ENCODE measurements around the gene IDH3G.

Gene IDH3G

DNA sequence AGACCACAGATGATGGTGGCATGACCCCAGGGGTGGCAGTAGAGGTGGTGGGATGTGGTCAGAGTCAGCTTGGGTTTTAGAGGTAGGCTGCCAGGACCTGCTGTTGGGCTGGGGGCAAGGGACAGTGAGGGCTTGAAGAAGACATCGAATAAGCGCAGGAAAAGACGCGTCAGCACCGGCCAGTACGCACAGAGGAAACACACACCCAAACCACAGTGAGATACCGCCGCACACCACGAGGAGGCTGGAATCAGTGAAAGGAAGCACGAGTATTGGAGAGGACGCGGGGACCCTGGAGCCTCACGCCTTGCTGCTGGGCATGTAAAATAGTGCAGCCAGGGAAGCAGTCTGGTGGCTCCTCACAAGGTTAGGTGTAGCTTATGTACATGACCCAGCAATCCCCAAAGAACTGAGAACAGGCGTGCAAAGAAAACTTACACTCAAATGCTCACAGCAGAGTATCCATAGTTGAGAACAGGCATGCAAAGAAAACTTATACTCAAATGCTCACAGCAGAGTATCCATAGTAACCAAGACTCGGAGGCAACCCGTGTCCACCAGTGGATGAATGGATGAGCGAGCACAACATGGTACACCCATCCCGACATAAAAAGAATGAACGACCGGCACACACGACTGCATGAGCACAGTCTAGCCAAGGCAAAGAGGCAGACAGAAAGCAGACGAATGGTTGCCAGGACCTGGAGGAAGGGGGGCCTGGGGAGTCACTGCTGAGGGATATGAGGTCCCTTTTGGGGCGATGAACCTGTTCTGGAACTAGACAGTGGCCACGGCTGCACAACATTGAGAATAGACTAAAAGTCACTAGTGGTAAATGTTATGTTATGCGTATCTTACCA is 22.9 kb upstream of the IDH3G start:
- no peak for DNase-seq (ENCODE audit: low read depth, low spot score)

- DNase-seq (ENCODE audit: low read depth, low spot score) = no peak
These were observed 20.6 kb upstream of the IDH3G start for GRCh38 chrX:153814591-153815315.

DNA sequence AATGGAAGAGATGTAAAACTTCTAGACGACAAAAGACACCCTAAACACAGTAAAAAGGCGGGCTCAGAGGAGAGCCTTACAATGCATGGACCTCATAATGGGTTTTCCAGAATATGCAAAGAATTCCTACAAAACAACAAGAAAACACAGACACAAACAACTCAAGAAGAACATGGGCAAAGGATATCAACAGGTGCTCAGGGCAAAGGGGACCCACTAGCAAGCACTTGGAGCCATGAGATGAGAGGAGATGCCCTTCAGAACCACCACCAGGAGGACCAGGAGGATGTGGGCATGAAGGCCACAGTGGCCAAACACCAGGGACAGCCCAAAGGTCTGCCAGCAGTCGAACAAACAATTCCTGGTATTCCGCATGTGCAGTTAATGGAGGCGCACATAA is 19.0 kb upstream of the IDH3G start:
- no peak for DNase-seq (ENCODE audit: low read depth, low spot score)

DNA sequence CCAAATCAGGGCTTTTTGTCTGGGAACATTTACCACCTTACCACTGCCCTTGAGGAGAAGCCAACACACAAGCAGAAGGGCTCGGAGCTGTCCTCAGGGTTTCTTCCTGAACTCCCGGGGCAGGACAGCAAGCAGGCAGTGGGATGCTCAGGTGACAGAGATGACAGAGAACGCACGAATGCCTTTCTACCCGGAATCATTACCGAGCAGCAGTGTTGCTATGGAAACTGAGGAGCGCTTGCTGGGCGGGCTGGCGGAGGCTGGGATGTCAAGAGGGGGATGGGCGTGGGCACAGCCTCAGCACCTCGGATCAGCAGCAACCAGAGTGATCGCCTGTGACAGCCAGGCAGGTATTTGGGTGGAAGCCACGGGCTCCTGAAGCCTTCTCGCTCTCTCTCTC is 18.0 kb upstream of the IDH3G start:
- DNase-seq (ENCODE audit: low read depth, low spot score) = no peak

DNA sequence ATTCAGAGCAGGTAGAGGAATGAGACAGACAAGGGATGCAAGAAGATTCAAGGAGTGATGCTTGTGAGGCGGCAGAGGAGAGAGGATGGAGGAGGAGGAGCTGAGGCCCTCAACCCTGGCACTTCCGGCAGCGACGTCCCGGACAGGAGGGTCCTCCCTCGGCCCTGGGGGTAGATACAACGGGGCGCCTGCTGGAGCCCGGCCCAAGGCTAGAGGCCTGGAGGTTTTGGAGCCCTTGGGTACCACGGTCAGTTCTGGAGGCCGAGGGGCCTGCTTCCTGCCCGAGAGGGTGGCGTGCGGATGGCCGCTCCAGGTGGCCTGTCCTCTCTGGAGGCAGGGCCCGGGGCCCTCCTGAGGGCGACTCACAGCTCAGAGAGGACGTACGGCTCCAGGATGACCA is 13.8 kb upstream of the IDH3G start:
- DNase-seq (ENCODE audit: low read depth, low spot score) = no peak

DNA sequence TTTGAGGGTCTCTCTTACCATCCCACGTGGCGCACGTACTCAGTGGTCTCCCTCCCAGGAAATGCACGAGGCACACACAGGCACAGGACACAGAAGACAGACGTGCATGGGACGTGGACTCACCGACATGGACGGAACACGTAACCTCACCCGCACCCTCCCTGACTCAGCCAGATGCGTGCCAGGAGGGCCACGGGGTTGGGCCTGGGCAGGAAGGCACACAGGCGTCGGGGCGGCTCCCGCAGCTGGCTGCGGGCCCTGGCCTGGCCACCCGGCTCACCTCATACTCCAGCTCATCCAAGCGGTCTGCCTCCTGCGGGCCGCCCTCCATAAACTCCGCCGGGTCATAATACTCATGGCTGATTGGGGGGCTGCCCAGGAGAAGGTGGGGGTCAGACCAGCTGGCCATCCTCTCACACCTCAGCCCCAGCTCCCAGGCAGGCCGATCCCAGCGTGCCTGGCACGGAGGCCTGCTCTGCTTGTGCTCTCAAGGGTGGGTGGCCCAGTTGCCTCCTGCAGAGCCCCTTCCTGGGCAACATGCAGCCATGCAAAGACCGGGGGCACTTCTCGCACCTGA is 12.9 kb upstream of the IDH3G start:
- no peak for DNase-seq (ENCODE audit: low read depth, low spot score)

GRCh38 chrX:153805436-153805835 is 11.3 kb upstream of the IDH3G start:
- no peak for DNase-seq (ENCODE audit: low read depth, low spot score)

DNA sequence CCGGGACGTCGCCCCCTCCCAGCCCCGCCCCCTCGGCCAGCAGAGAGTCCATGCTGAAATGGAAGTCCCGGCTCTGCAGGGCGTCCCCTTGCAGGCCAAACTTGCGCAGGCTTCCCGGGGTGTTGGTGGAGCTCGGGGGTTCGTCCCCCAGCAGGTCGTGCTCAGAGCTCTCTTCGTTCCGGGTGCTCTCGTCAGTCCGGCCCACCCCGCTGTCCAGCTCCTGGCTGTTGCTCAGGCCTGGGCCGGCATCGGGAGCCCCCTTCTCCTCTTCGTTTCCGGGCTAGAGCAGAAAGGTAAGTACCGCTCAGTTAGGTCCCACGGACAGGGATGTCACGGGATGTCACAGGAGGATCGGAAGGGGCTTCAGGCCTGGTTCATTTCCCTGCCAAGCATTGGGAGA is 10.4 kb upstream of the IDH3G start:
- no peak for DNase-seq (ENCODE audit: low read depth, low spot score)

- DNase-seq (ENCODE audit: low read depth, low spot score) = no peak
These were observed 10.0 kb upstream of the IDH3G start for GRCh38 chrX:153804100-153804595.

DNA sequence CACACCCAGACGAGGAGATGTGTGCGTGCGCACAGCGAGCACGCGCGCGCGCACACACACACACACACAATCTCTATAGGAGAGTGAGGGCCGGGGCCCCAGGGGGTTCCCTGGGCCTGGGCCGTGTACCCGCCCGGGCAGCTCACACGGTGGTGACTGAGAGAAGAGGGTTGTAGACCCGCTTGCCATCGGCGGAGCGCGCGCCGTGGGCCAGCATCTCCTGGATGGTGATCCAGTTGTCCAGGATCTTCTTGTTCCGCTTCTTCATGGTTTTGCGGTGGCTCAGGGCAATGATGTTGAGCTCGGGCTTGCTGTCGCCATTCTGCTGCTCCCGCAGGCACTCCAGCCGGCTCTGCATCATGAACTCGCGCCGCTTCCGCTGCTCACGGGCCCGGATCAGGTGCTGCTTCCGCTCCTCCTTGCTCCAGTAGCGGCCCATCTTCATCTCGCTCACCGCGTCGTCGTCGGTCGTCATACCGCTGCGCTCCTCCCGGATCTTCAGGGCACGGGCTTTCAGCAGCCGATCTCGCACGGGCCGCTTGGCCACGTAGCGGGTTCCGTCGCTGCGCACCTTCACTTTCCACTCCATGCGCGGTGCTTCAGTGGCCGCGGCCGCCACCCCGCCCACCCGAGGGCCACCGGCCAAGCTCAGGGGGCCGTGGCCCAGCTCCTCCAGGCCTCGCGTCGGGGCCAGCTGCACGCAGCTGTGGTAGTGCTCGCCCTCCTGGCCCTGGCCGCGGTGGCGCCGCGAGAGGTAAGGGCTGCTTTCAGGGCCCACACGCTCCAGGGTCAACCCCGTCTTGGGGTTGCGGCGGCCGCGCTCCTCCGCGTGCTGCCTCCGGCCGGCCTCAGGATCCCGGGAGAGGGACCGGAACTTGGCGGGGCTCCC is 9.3 kb upstream of the IDH3G start:
- DNase-seq (ENCODE audit: low read depth, low spot score) = no peak

DNA sequence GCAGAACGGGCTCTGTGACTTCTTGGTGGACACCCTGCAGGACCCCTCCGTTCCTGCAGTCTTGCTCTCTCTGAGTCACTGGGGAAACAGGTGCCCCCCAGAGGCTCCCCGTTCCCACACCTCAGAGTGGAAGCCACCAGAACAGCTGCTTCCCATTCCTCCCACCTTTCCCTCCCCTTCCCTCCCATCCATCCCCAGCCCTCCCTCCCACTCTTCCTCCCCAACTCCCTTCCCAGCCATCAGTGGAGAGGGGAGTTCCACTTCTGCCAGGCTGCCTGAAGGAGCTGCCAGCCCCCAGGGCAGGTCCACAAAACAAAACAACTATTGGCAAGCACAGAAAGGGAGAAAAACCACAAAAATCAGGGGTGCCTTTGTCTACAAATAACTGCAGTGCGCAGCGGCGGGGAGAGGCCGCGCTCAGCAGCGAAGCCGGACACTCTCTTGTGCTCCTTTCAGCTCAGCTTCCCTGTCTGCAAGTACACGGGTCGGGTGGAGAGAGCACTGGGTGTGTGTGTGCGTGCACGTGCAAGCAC is 8.4 kb upstream of the IDH3G start:
- DNase-seq (ENCODE audit: low read depth, low spot score) = no peak

DNA sequence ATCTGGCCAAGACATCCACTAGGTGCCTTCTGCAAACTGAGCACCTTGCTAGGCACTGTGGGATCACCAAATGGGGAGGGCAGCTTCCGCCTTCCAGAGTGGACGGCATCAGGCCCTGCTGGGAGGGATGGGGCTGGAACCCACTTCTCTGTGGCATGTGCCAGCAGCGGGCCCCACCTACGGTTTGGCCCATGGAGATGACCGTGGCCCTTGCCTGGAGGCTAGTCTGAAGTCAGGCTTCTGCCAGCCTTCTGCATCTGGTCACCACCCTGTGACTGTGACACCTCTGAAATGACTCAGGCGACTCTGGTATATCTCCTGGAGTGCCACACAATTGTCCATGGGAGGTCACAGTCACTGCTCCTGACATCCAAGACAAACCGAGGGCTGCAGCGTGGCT is 7.5 kb upstream of the IDH3G start:
- DNase-seq (ENCODE audit: low read depth, low spot score) = no peak

GRCh38 chrX:153800746-153801145 is 6.6 kb upstream of the IDH3G start:
- no peak for DNase-seq (ENCODE audit: low read depth, low spot score)

DNA sequence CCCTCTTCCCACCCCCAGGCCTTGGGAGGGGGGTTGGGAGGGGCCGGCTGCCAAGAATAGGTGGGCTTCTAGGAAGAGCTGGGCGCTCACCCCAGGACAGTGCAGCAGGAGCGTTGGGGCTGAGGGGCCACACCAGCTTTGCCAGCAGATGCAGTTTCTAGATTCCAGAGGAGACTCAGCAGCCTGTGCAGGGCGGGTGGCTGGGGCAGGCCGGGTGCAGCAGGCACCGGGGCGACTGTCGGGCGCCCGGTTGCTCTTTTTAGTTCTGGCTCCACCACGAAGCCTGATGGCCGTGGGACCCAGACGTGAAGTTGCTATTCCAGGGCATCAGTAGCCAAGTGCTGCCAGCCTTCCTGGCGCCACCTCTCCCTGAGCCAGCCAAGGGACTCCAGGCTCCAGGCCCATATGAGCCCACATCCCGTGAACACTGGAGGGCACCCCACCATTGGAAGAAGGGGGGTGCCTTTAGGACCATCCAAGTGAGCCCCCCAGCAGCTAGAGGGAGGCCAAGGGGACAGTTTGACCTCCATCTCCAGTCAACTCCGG is 6.1 kb upstream of the IDH3G start:
- DNase-seq (ENCODE audit: low read depth, low spot score) = no peak

DNA sequence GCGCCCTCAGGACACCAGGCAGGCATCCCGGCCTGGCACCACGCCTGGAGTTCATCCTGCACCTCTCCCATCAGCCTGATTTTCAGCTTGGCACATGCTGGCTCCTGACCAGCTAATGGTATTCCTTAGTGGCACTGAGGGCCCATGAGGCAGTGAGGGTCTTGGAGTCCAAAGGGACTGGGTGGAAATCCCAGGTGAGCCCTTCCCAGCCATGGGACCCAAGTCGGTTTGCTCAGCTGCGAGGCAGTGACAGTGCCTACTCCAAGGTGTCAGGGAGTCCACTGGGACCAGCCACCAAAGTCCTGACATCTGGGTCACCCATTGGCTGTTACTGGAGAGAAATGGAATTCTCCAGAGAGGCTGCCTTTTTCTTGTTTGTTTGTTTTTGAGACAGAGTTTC is 5.2 kb upstream of the IDH3G start:
- no peak for DNase-seq (ENCODE audit: low read depth, low spot score)

DNA sequence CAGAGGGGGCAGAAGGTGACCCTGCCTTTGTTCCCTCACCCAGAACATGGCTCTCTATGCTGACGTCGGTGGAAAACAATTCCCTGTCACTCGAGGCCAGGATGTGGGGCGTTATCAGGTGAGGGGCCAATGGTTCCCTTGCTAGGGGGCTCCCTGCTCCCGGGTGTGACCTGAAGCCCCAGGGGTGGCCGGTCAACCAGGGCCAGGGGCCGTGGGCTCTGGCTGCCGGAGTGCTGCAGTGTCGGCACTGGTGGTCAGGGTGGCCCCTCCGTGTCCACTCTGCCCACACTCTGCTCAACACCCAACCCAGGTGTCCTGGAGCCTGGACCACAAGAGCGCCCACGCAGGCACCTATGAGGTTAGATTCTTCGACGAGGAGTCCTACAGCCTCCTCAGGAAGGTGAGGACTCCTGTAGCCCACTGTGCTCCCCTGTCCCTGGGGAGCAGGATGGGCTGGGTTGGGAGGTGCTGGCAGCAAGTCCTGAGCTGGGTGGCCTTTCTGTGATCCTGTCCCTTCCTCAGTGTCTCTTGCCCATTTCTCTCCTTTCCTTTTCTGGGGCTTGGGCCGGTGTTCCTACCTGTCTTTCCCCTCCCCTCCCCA is 3.3 kb upstream of the IDH3G start:
- no peak for DNase-seq (ENCODE audit: low read depth, low spot score)

- no peak for DNase-seq (ENCODE audit: low read depth, low spot score)
These were observed 982 bp upstream of the IDH3G start for GRCh38 chrX:153794897-153795816.

DNA sequence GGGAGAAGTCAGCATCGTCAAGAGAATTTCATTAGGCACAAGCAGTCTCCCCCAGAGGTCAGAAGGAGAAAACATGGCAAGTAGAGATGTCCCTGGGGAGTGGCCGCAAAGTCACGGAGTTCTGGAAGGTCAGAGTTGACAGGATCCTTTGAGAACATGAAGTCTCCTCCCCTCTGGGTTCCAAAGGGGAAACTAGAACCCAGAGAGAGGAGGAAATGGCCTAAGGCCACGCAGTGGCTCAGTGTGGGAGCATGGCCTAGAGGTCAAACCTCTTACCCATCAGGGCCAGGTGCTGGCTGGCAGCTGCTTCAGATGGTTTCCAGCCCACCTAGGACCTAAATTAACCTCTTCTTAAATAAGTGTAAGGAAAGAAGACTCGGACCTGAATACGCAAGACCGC is 884 bp downstream of the IDH3G start:
- no peak for DNase-seq (ENCODE audit: low read depth, low spot score)

- DNase-seq (ENCODE audit: low read depth, low spot score) = no peak
These were observed 1.8 kb downstream of the IDH3G start for GRCh38 chrX:153792368-153792767.
